Measurements from ENCODE around the gene NR2E3.

DNA sequence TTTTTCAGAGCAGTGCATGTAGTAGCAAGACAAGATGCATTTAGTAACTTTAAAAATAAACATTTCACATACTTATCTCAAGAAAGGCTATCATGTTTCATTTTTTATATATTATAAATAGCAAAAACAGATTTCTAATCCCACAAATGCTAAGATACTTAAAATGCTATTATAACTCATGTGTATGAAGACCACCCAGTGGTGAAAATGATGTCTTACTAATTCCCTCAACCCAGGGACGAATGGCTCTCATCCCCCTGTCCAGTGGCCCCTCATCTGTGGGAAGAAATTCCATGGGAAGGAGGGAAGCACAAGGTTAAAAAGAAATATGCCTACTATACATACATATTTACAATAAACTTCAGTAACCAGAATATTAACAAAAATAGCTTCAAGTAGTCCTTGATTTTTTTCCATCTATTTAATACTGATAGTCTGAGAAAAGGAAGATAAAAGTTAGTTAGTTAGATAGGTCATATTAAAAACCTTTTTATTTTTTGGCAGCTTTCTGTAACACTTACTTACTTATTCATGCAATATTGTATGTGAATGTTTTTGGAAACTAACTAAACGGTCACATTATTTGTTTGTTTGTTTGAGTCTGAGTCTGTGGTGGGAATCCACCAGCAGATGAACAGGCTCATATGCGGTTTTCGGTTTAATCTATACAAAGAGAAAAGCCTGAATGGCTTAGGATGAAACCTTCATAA is 14.8 kb downstream of the NR2E3 start:
- TF ChIP-seq, protein P1, sequence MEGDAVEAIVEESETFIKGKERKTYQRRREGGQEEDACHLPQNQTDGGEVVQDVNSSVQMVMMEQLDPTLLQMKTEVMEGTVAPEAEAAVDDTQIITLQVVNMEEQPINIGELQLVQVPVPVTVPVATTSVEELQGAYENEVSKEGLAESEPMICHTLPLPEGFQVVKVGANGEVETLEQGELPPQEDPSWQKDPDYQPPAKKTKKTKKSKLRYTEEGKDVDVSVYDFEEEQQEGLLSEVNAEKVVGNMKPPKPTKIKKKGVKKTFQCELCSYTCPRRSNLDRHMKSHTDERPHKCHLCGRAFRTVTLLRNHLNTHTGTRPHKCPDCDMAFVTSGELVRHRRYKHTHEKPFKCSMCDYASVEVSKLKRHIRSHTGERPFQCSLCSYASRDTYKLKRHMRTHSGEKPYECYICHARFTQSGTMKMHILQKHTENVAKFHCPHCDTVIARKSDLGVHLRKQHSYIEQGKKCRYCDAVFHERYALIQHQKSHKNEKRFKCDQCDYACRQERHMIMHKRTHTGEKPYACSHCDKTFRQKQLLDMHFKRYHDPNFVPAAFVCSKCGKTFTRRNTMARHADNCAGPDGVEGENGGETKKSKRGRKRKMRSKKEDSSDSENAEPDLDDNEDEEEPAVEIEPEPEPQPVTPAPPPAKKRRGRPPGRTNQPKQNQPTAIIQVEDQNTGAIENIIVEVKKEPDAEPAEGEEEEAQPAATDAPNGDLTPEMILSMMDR (IDR thresholded peaks at IDR 0.05): no peak
- no peak for TF ChIP-seq POLR2A (IDR thresholded peaks at IDR 0.05)

Measured in lower leg skin (tissue), 3 donors.